GM12878 (cell line): ENCODE measurements around the gene LIF. TPM values are rescaled to one million over a fixed set of nuclear protein-coding genes. Genes with fewer than 3 reads are reported as not detected.

ENCODE experiments used
- ATF7 ChIP-seq: fragments of 450-650 bp; IDR thresholded peaks from 2 replicates; pipeline ENCODE4 v1.6.1; 2016; ENCODE audit warnings: low read depth, mild to moderate bottlenecking
- BHLHE40 ChIP-seq, 2 experiments: fragments of 450-650 bp in 1 of 2; IDR thresholded peaks; 2 replicates each; pipeline ENCODE4 v1.6.1; 2011 to 2017; ENCODE audit warnings: low read depth in 2 of 2, borderline replicate concordance in 1 of 2, improper control_type of control experiment in 1 of 2, low read length in 1 of 2, mild to moderate bottlenecking in 1 of 2
- CEBPB ChIP-seq, 2 experiments: fragments of 150-350 bp in 1 of 2; IDR thresholded peaks; 2 replicates each; pipeline ENCODE4 v1.6.1; 2012 to 2014; ENCODE audit warnings: low read depth in 2 of 2, low read length in 2 of 2, borderline replicate concordance in 1 of 2, inconsistent platforms in 1 of 2
- CHD2 ChIP-seq: IDR thresholded peaks from 2 replicates; pipeline ENCODE4 v1.6.1; 2011; ENCODE audit warnings: low read depth, low read length, improper control_type of control experiment, borderline replicate concordance
- EGR1 ChIP-seq, 2 experiments: IDR thresholded peaks; 1 replicate in 1 of 2; 2 replicates in 1 of 2; pipeline ENCODE4 v1.6.1; 2011 to 2012; ENCODE audit warnings: low read depth in 2 of 2, low read length in 2 of 2, borderline replicate concordance in 1 of 2, mild to moderate bottlenecking in 1 of 2, moderate library complexity in 1 of 2
- HCFC1 ChIP-seq: fragments of 150-350 bp; IDR thresholded peaks from 2 replicates; pipeline ENCODE4 v1.6.1; 2014; ENCODE audit warnings: low read length
- HDAC2 ChIP-seq: fragments of 200-600 bp; sonication (generic); IDR thresholded peaks from 2 replicates; pipeline ENCODE4 v1.6.1; 2017
- JUNB ChIP-seq: IDR thresholded peaks from 2 replicates; pipeline ENCODE4 v1.6.1; 2016; ENCODE audit warnings: antibody characterized with exemption, mild to moderate bottlenecking
- POLR2A ChIP-seq: IDR thresholded peaks from 2 replicates; pipeline ENCODE4 v1.6.1; 2011; ENCODE audit warnings: low read depth, mild to moderate bottlenecking, low read length
- SPI1 ChIP-seq: IDR thresholded peaks from 2 replicates; pipeline ENCODE4 v1.6.1; 2011; ENCODE audit warnings: low read depth, mild to moderate bottlenecking, low read length, moderate library complexity, borderline replicate concordance; ENCODE audit not compliant: insufficient read depth
- TCF12 ChIP-seq: IDR thresholded peaks from 2 replicates; pipeline ENCODE4 v1.6.1; 2011; ENCODE audit warnings: low read depth, mild to moderate bottlenecking, low read length
- polyA plus RNA-seq, 11 experiments: library from polyadenylated mRNA; depleted of rRNA in 4 of 11; unstranded in 6 of 11; stranded (reverse) in 5 of 11; fragments of >200 nt; fragmentation: Nextera tagmentation in 4 of 11; fragmentation: Illumina TruSeq in 1 of 11; extraction: Ambion mirVana in 4 of 11; extraction: Trizol in 1 of 11; gene quantifications; 1 replicate in 1 of 11; 2 replicates in 10 of 11; pipeline versions ENCODE4 v1.2.1 to v1.2.3, GENCODE V29; 2011 to 2016; ENCODE audit warnings: inconsistent platforms in 2 of 11, missing spikeins in 2 of 11, low read depth in 1 of 11
- total RNA-seq, 4 experiments: library from RNA; depleted of rRNA in 3 of 4; stranded (reverse); fragments of >200 nt in 3 of 4; fragmentation: Illumina TruSeq in 1 of 4; extraction: Trizol in 1 of 4; gene quantifications; 2 replicates each; pipeline versions ENCODE4 v1.2.1 to v1.2.3, GENCODE V29; 2013 to 2021
- TF ChIP-seq, protein P1 (sequence below): fragments of 150-350 bp; IDR thresholded peaks from 2 replicates; pipeline ENCODE4 v1.6.1; 2016; ENCODE audit warnings: low read depth, low read length
- TF ChIP-seq, protein P2 (sequence below): IDR thresholded peaks from 2 replicates; pipeline ENCODE4 v1.6.1; 2012; ENCODE audit warnings: low read depth, low read length, improper control_type of control experiment
- TF ChIP-seq, protein P3 (sequence below): fragments of 450-650 bp; formaldehyde crosslinking; IDR thresholded peaks from 2 replicates; pipeline ENCODE4 v1.5.0; 2022; ENCODE audit warnings: mild to moderate bottlenecking, missing genetic modification characterization
- TF ChIP-seq, protein P4 (sequence below): fragments of 450-650 bp; IDR thresholded peaks from 2 replicates; pipeline ENCODE4 v1.6.1; 2017; ENCODE audit warnings: mild to moderate bottlenecking, moderate library complexity

The LIF gene
- total and polyA plus RNA-seq, 10 of the 15 experiments (the other 5 are each of a cell fraction or from before 2014, with no cell fraction given): 0.05 to 3.4 (median 0.97) TPM

DNA sequence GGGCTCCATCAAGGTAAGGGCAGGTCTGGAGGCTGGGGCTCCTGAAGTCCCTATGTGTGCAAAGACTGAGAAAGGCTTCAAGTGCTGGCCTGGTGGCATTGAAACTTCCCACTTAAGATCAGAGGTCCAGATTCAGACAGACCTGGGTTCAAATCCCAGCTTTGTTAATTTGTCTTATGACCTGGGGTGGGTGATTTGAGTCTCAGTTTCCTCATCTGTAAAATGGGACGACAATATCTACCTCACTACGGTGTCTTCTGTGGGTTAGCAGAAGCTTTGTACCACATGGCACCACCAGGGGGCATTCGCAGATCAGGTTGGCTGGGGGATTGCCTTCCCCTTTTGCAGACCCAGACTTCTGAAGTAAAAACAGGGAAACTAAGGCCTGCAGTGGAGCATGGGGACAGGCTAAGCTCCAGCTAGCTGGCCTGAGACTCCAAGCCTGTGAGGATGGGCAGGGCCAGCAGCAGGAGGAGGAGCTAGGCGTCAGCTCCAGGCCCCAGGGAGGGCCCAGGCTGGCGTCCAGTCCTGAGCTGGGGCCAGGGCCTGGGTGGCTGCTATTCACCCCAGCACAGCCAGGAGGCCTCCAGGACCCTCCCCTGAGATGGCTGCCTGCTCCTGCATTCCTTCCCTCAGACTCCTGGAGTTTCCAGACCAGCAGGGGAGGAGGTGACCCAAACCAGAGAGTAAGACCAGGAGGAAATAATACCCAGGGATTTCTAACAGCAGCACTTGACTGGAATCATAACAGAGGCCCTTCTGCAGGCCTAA lies 41.3 kb upstream of the LIF start (continued):
- TF ChIP-seq BHLHE40 (IDR thresholded peaks at IDR 0.05; ENCODE audit: borderline replicate concordance in 1 of 2, low read depth in 2 of 2, low read length in 1 of 2) (no peak), TCF12 (0 out of 2 replicates have a peak, but pooled peaks have one; percentile 14), SPI1 (peak; percentile 60; the same call in 1 of the 2 replicates), HCFC1 (peak; percentile 20; the same call in 1 of the 2 replicates), CHD2 (no peak), HDAC2 (no peak), POLR2A (no peak), ATF7 (no peak), CEBPB (IDR thresholded peaks at IDR 0.05; ENCODE audit: borderline replicate concordance in 1 of 2, low read depth in 2 of 2, low read length in 2 of 2) (no peak), JUNB (no peak), EGR1 (IDR thresholded peaks at IDR 0.05; ENCODE audit: borderline replicate concordance in 1 of 2, low read depth in 2 of 2, low read length in 2 of 2) (no peak)
- TF ChIP-seq, protein P1, sequence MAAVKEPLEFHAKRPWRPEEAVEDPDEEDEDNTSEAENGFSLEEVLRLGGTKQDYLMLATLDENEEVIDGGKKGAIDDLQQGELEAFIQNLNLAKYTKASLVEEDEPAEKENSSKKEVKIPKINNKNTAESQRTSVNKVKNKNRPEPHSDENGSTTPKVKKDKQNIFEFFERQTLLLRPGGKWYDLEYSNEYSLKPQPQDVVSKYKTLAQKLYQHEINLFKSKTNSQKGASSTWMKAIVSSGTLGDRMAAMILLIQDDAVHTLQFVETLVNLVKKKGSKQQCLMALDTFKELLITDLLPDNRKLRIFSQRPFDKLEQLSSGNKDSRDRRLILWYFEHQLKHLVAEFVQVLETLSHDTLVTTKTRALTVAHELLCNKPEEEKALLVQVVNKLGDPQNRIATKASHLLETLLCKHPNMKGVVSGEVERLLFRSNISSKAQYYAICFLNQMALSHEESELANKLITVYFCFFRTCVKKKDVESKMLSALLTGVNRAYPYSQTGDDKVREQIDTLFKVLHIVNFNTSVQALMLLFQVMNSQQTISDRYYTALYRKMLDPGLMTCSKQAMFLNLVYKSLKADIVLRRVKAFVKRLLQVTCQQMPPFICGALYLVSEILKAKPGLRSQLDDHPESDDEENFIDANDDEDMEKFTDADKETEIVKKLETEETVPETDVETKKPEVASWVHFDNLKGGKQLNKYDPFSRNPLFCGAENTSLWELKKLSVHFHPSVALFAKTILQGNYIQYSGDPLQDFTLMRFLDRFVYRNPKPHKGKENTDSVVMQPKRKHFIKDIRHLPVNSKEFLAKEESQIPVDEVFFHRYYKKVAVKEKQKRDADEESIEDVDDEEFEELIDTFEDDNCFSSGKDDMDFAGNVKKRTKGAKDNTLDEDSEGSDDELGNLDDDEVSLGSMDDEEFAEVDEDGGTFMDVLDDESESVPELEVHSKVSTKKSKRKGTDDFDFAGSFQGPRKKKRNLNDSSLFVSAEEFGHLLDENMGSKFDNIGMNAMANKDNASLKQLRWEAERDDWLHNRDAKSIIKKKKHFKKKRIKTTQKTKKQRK: no peak
- TF ChIP-seq, protein P2, sequence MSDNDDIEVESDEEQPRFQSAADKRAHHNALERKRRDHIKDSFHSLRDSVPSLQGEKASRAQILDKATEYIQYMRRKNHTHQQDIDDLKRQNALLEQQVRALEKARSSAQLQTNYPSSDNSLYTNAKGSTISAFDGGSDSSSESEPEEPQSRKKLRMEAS: no peak
- TF ChIP-seq, protein P3, sequence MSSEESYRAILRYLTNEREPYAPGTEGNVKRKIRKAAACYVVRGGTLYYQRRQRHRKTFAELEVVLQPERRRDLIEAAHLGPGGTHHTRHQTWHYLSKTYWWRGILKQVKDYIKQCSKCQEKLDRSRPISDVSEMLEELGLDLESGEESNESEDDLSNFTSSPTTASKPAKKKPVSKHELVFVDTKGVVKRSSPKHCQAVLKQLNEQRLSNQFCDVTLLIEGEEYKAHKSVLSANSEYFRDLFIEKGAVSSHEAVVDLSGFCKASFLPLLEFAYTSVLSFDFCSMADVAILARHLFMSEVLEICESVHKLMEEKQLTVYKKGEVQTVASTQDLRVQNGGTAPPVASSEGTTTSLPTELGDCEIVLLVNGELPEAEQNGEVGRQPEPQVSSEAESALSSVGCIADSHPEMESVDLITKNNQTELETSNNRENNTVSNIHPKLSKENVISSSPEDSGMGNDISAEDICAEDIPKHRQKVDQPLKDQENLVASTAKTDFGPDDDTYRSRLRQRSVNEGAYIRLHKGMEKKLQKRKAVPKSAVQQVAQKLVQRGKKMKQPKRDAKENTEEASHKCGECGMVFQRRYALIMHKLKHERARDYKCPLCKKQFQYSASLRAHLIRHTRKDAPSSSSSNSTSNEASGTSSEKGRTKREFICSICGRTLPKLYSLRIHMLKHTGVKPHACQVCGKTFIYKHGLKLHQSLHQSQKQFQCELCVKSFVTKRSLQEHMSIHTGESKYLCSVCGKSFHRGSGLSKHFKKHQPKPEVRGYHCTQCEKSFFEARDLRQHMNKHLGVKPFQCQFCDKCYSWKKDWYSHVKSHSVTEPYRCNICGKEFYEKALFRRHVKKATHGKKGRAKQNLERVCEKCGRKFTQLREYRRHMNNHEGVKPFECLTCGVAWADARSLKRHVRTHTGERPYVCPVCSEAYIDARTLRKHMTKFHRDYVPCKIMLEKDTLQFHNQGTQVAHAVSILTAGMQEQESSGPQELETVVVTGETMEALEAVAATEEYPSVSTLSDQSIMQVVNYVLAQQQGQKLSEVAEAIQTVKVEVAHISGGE (CRISPR knock-in tag): no peak
- TF ChIP-seq, protein P4, sequence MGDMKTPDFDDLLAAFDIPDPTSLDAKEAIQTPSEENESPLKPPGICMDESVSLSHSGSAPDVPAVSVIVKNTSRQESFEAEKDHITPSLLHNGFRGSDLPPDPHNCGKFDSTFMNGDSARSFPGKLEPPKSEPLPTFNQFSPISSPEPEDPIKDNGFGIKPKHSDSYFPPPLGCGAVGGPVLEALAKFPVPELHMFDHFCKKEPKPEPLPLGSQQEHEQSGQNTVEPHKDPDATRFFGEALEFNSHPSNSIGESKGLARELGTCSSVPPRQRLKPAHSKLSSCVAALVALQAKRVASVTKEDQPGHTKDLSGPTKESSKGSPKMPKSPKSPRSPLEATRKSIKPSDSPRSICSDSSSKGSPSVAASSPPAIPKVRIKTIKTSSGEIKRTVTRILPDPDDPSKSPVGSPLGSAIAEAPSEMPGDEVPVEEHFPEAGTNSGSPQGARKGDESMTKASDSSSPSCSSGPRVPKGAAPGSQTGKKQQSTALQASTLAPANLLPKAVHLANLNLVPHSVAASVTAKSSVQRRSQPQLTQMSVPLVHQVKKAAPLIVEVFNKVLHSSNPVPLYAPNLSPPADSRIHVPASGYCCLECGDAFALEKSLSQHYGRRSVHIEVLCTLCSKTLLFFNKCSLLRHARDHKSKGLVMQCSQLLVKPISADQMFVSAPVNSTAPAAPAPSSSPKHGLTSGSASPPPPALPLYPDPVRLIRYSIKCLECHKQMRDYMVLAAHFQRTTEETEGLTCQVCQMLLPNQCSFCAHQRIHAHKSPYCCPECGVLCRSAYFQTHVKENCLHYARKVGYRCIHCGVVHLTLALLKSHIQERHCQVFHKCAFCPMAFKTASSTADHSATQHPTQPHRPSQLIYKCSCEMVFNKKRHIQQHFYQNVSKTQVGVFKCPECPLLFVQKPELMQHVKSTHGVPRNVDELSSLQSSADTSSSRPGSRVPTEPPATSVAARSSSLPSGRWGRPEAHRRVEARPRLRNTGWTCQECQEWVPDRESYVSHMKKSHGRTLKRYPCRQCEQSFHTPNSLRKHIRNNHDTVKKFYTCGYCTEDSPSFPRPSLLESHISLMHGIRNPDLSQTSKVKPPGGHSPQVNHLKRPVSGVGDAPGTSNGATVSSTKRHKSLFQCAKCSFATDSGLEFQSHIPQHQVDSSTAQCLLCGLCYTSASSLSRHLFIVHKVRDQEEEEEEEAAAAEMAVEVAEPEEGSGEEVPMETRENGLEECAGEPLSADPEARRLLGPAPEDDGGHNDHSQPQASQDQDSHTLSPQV: 0 out of 2 replicates have a peak, but pooled peaks have one; percentile 65
